Common myeloid progenitor, CD34-positive (primary cell): ENCODE data around the gene ISY1.
"Not testable (repeated sequence)": the region's sequence is repeated elsewhere in the genome, so short reads cannot be mapped to it uniquely, and the experiment has no call there.

Source experiments
- CTCF ChIA-PET: fragments of 350-600 bp; sonication (Branson Sonifier 250); formaldehyde crosslinking; loops from one replicate; lab custom pipeline; 2021; ENCODE audit warnings: antibody characterized with exemption; lab: Charles Lee
- POLR2A ChIA-PET: fragments of 350-600 bp; sonication (Branson Sonifier 250); formaldehyde crosslinking; loops from one replicate; lab custom pipeline; 2021; ENCODE audit warnings: antibody characterized with exemption; lab: Charles Lee
- DNase-seq, 3 donors: peaks; one replicate each; pipeline versions ENCODE4 v3.0.0 to v3.0.0-alpha.2; 2013
- H3K27ac ChIP-seq, 2 experiments: 1 replicate in 1 of 2; 2 replicates in 1 of 2; pipeline ENCODE4 v1.7.0; 2013; ENCODE audit warnings: inconsistent platforms in 2 of 2, low read length in 2 of 2, mild to moderate bottlenecking in 2 of 2, low read depth in 1 of 2, moderate library complexity in 1 of 2; ENCODE audit not compliant: severe bottlenecking in 2 of 2, insufficient read depth in 1 of 2, poor library complexity in 1 of 2
- H3K27me3 ChIP-seq, 5 experiments: replicated peaks in 2 of 5; 1 replicate in 3 of 5; 2 replicates in 2 of 5; pipeline versions ENCODE4 v1.6.1 to v1.7.0; 2013; ENCODE audit warnings: low read length in 4 of 5, mild to moderate bottlenecking in 2 of 5, moderate library complexity in 2 of 5, inconsistent platforms in 1 of 5; ENCODE audit not compliant: insufficient read depth in 5 of 5, control insufficient read depth in 4 of 5
- H3K36me3 ChIP-seq, 4 experiments: 1 replicate in 2 of 4; 2 replicates in 2 of 4; pipeline versions ENCODE4 v1.6.1 to v1.7.0; 2013; ENCODE audit warnings: low read length in 3 of 4, control low read depth in 1 of 4, mild to moderate bottlenecking in 1 of 4; ENCODE audit not compliant: control insufficient read depth in 4 of 4, insufficient read depth in 4 of 4
- H3K4me1 ChIP-seq, 4 experiments: 1 replicate in 3 of 4; 2 replicates in 1 of 4; pipeline versions ENCODE4 v1.6.1 to v1.7.1; 2013; ENCODE audit warnings: low read length in 3 of 4, mild to moderate bottlenecking in 3 of 4, control low read depth in 1 of 4, inconsistent platforms in 1 of 4, moderate library complexity in 1 of 4; ENCODE audit not compliant: control insufficient read depth in 4 of 4, insufficient read depth in 4 of 4; ENCODE audit errors: control extremely low read depth in 1 of 4
- H3K4me3 ChIP-seq, 7 experiments: 1 replicate in 4 of 7; 2 replicates in 3 of 7; pipeline versions ENCODE4 v1.5.1 to v1.7.0; 2013; ENCODE audit warnings: mild to moderate bottlenecking in 7 of 7, low read length in 6 of 7, moderate library complexity in 6 of 7, inconsistent platforms in 2 of 7, low read depth in 2 of 7, control low read depth in 1 of 7; ENCODE audit not compliant: insufficient read depth in 4 of 7, control insufficient read depth in 1 of 7; ENCODE audit errors: extremely low read depth in 1 of 7
- H3K9me3 ChIP-seq, 5 experiments: 1 replicate in 4 of 5; 2 replicates in 1 of 5; pipeline versions ENCODE4 v1.6.1 to v1.7.1; 2013; ENCODE audit warnings: low read length in 4 of 5, mild to moderate bottlenecking in 2 of 5, inconsistent platforms in 1 of 5, low read depth in 1 of 5, moderate library complexity in 1 of 5; ENCODE audit not compliant: control insufficient read depth in 4 of 5, insufficient read depth in 2 of 5; ENCODE audit errors: control extremely low read depth in 1 of 5
- WGBS: methylation state at CpG from one replicate; pipeline ENCODE4 v1.1.5; 2013; ENCODE audit not compliant: insufficient coverage; 5-methylcytosine and 5-hydroxymethylcytosine counted together

ISY1 gene

GRCh38 chr3:129161860-129162271 is 1.0 kb upstream of the ISY1 start:
- no peaks in the 10 kb centered on the region for H3K9me3 ChIP-seq
- ChIA-PET CTCF (interaction anchor here (0.7 to 2.8 kb wide), 20 partner anchors 9 to 281 kb away, joined by 3 to 24 read pairs (median 4); partner anchors contain the start of genes CNBP and RAB43), POLR2A (interaction anchor here (0.7 to 2.6 kb wide), 4 partner anchors 20 to 457 kb away, joined by 3 to 12 read pairs (median 4); partner anchors contain the start of gene CNBP)
- peak overlapping the region; percentile 84 to 99 (median 92) for H3K4me3 ChIP-seq
- peaks cover 3 to 32% (median 20%) of the 10 kb centered on the region in 4 experiments for H3K36me3 ChIP-seq
- WGBS, result 2% methylated on average over 12 of the region's 12 CpGs
- peak in 2 of 3 donors; percentile 61 to 74 for DNase-seq
- no peaks in the 10 kb centered on the region for H3K27me3 ChIP-seq
- peak overlapping the region; percentile 94 to 97 for H3K27ac ChIP-seq
- H3K4me1 ChIP-seq, result peaks cover 9 to 30% (median 22%) of the 10 kb centered on the region in 4 experiments

GRCh38 chr3:129144786-129145185 is 16.1 kb downstream of the ISY1 start:
- Histone ChIP-seq H3K4me1 (no peaks in the 10 kb centered on the region), H3K27me3 (no peaks in the 10 kb centered on the region), H3K36me3 (peaks cover 14 to 49% (median 33%) of the 10 kb centered on the region in 4 experiments), H3K27ac (no peak overlapping the region), H3K9me3 (no peaks in the 10 kb centered on the region), H3K4me3 (no peak overlapping the region)
- DNase-seq, result no peak
- ChIA-PET POLR2A (no interaction called here), CTCF (interaction anchor here (0.6 to 2.6 kb wide), 4 partner anchors 9 to 101 kb away, joined by 3 to 9 read pairs (median 6); no protein-coding TSS in a partner anchor)

GRCh38 chr3:129141011-129141410 is 19.9 kb downstream of the ISY1 start:
- H3K4me1 ChIP-seq, H3K27me3 ChIP-seq, H3K27ac ChIP-seq, H3K4me3 ChIP-seq, DNase-seq, CTCF ChIA-PET, H3K9me3 ChIP-seq, POLR2A ChIA-PET: not testable (repeated sequence)
- 94% methylated on average over 3 of the region's 5 CpGs for WGBS
- H3K36me3 ChIP-seq, result peaks cover 9 to 57% (median 27%) of the 10 kb centered on the region in 4 experiments

DNA sequence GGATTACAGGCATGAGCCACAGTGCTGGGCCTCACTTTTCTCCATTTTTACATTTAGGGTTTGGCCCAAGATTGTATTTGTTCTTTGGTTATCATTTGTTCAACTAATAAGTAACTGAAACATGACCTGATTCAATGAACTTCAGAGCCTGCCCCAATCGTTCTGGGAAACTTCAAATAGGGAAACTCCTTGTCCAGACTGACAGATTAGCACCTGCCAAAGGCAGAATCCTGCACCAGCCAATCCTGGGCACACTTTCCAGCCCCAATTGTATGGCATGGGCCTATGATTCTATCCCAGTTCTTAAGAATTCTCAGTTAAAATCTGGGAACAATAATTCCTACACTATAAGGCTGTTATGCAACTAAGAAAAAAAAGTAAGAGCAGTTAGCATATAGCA is 21.0 kb downstream of the ISY1 start:
- H3K4me1 ChIP-seq, result no peaks in the 10 kb centered on the region
- no peaks in the 10 kb centered on the region for H3K27me3 ChIP-seq
- H3K36me3 ChIP-seq, result peaks cover 9 to 57% (median 21%) of the 10 kb centered on the region in 4 experiments
- POLR2A ChIA-PET, result no interaction called here
- DNase-seq, result no peak
- 100% methylated on average over 1 of the region's 1 CpG for WGBS
- H3K9me3 ChIP-seq, result no peaks in the 10 kb centered on the region
- H3K27ac ChIP-seq, result no peak overlapping the region
- CTCF ChIA-PET, result no interaction called here
- no peak overlapping the region for H3K4me3 ChIP-seq

GRCh38 chr3:129136275-129136674 is 24.6 kb downstream of the ISY1 start:
- H3K4me1 ChIP-seq, H3K27ac ChIP-seq, H3K27me3 ChIP-seq, H3K9me3 ChIP-seq, POLR2A ChIA-PET, H3K4me3 ChIP-seq, DNase-seq: not testable (repeated sequence)
- H3K36me3 ChIP-seq, result peaks cover 13 to 71% (median 43%) of the 10 kb centered on the region in 4 experiments
- CTCF ChIA-PET, result interaction anchor here (0.6 to 2.0 kb wide), 5 partner anchors 8 to 110 kb away, joined by 3 to 6 read pairs (median 3); no protein-coding TSS in a partner anchor
- 98% methylated on average over 7 of the region's 10 CpGs for WGBS

DNA sequence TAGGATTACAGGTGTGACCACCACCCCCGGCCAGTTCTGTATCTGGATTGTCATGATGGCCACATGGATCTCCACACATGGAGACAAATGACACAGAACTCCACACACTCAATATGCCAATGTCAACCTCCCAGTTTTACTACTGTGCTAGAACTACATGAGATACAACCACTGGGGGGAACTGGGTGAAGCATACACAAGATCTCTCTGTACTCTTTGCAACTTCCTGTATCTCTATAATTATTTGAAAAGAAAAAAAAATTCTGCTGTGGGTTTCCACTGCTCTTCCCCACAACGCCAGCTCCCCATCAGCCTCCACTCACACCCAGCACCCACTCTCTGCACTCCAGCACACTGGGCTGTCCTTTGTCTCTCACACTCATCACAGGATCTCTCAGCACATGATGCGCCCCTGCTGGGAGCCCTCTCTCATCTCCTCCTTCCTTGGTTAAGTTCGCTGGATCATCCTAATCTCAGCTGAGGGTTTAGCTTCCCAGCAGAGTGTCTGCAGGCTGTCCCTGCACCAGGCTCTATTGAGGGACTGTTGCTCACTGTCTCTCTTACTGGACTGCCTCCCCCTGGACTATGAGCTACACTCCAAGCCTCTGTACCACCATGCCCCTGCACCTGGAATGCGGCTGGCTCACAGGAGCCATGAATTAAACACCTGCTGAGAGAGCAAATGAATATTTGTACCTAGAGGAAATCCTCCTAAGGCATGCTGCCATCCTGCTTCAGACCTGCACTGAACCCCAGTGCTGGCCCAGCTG is 28.6 kb downstream of the ISY1 start:
- no peak for DNase-seq
- H3K27me3 ChIP-seq, result no peaks in the 10 kb centered on the region
- POLR2A ChIA-PET, result no interaction called here

More for the DNA sequence above, 28.6 kb downstream of the ISY1 start:
- H3K27ac ChIP-seq, result no peak overlapping the region
- CTCF ChIA-PET, result interaction anchor here (0.8 to 2.0 kb wide), 2 partner anchors 79 to 162 kb away, joined by 3 to 6 read pairs; no protein-coding TSS in a partner anchor
- peaks cover 0 to 11% (median 11%) of the 10 kb centered on the region in 4 experiments for H3K4me1 ChIP-seq
- H3K9me3 ChIP-seq, result no peaks in the 10 kb centered on the region
- 94% methylated on average over 4 of the region's 5 CpGs for WGBS
- no peak overlapping the region for H3K4me3 ChIP-seq
- peaks cover 13 to 78% (median 59%) of the 10 kb centered on the region in 4 experiments for H3K36me3 ChIP-seq
